Inflammatory macrophage treated with lipopolysaccharide for 1 hour (primary cell): ENCODE results near the gene PLD5.
A peak's percentile ranks its signal among the peaks of the same experiment; 100 is the strongest.
"Not testable (repeated sequence)": the region's sequence is repeated elsewhere in the genome, so short reads cannot be mapped to it uniquely, and the experiment has no call there.

ENCODE experiments used
- DNase-seq, 2 donors: peaks; one replicate each; pipeline ENCODE4 v3.0.0-alpha.2; 2020 to 2022

The PLD5 gene

GRCh38 chr1:242477944-242478343, 46.6 kb downstream of the PLD5 start:
- no peak for DNase-seq

DNA sequence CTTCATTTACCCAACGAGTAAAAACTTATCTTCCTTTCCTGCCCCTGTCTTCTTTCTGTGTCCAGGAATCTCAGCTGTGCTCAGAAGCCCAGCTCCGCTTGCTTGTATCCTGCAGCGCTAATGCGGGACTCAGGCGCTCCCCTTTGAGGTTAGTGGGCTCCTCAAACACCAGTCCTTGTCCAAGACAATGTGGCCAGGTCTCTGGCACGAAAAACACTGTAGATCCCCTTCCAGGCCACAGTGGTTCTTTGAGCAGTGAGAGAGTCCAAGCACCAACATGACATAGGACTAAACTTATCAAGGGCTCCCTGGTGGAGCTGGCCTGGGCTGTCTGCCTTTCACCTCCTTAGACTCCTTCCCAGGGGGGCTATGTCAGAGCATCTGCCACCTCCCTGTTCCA, 53.7 kb downstream of the PLD5 start:
- no peak for DNase-seq

DNA sequence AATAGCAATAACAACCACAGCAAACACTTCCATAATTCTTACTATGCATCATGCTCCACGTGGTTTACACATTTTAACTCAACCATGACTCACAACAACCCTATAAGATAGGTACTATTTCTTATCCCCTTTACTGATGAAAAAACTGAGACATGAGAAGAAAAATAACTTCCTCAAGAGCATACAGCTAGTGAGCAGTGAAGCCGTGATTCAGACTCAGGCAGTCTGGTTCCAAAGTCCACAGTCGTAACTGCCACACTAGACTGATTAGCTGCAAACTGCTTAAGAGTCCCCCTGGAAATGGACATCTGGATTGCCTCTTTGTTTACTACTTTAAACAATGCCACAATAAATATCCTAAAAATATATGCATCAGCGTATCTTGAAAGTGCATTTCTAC, 55.7 kb downstream of the PLD5 start:
- no peak for DNase-seq

GRCh38 chr1:242467556-242468145, 56.8 kb downstream of the PLD5 start:
- DNase-seq: peak; percentile 2 to 4

GRCh38 chr1:242462867-242463266, 61.6 kb downstream of the PLD5 start:
- no peak for DNase-seq

DNA sequence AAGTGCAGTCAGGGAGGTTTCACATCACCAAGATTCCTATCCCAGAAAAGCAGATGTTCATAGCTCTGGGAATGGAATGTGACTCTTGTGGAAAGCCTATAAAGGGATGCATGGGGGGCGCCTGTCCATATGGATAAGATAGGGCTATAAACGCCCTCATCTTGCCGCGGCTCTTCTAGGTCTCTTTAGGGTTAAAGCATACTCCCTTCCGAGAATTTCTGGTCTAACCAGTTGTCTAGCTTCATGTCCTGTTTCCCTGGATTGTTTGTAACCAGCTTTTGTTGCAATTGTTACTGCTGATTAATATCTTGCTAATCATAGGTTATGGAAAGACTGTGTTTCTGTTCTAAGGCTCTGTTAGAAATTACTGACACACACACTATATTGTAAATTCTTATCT, 64.8 kb downstream of the PLD5 start:
- DNase-seq: not testable (repeated sequence)

DNA sequence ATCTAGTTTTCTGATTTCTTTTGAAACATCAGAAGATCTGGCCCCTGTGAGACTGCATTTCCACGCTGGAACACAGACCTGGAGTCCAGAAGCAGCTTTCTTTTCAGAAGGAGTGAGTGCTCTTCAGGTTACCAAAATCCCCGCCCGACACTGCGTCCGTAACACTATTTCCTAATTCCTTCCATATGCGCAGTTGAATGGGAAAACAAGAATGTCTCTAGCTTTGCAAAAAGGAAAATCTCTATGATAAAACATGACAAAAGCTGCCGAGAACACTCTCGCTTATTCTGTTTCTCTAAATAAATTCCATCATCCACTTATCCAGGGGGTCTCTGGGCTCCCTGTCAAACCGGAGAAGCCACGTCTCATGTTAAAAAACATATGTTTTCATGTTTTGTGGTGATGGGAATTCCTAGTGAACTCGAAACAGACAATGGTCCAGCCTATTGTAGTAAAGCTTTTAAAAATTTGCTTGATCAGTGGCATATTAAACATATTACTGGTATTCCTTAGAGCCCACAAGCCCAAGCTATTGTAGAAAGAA, 67.7 kb downstream of the PLD5 start:
- DNase-seq: no peak

- DNase-seq: no peak
These were observed 69.5 kb downstream of the PLD5 start for GRCh38 chr1:242455052-242455361.

- peak; percentile 1 to 12 for DNase-seq
These were observed 70.0 kb downstream of the PLD5 start for GRCh38 chr1:242454262-242455051.

GRCh38 chr1:242452573-242452972, 71.9 kb downstream of the PLD5 start:
- no peak for DNase-seq

DNA sequence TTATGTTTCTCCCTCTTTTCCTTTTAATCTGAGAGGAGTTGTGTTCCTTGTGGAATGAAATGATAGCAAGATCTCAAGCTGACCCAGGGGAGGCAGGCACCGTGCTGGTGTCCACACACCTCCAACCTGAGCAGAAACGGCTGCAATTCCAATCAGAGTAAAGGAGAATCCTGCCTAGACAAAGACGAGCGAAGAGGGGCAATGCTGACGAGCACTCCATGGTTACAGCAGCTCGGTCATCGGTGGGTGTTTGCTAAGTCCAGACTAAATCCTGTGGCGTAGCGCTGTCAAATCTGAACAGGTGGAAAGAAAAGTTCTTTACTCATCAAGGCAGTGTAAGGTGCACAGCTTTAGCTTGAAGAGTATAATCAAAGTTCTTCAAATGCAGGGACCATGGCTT, 74.8 kb downstream of the PLD5 start:
- DNase-seq: no peak

DNA sequence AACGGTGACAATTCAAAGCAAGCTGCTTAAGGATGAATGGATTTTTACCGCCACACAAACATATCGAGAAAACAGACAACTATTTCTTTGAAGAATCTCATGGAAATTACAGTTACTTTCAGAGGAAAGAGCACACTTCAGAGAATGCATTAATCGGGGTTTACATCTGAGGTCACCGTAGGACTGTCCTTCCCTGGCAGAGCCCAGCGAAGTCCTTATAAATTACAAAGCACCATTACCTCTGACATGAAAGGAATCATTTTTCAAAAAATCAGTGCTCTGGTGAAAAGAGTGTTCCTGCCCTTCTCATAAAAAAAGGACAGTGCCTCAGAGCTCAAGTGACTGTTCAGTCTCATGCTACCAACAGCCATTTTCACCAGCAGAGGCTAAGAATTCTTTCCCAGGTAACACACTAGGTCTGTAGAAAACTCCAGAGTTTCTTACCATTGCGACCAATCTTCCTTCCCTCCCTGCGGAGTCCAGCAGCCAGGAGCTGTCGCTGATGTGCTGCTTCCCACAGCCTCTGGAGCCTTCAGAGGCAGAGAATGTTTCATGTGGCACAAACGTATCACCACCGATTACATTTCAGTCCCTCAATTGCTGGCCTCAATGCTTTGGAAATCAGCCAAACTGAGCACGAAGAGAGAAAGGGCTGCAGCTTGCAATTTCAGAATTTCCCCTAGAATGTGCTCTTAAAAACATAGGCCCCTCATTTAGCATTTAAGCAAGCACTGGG, 75.4 kb downstream of the PLD5 start:
- no peak for DNase-seq

GRCh38 chr1:242447689-242448088, 76.8 kb downstream of the PLD5 start:
- DNase-seq: no peak

- DNase-seq: no peak
These were observed 83.7 kb downstream of the PLD5 start for GRCh38 chr1:242440757-242441156.

- no peak for DNase-seq
These were observed 89.3 kb downstream of the PLD5 start for GRCh38 chr1:242435200-242435599.

GRCh38 chr1:242432491-242433095, 91.9 kb downstream of the PLD5 start:
- DNase-seq: no peak

DNA sequence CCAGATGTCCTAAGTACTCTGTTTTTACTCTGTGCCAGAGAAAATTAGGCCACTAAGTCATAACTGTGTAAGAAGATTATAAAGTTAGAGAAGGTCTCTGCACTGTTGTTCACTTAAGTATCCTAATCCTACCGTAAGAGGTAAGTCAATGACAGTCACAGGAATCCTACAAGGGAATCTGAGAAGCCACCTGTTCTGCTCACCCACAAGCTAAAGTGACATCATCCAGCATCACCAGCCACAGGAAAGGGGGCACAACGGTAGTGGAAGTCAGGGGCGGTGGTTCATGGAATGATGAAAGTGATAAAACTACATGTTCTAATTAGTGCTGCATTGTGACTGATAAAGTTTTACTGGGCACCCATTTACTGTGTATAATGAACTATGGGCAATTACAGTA, 92.7 kb downstream of the PLD5 start:
- DNase-seq: no peak

DNA sequence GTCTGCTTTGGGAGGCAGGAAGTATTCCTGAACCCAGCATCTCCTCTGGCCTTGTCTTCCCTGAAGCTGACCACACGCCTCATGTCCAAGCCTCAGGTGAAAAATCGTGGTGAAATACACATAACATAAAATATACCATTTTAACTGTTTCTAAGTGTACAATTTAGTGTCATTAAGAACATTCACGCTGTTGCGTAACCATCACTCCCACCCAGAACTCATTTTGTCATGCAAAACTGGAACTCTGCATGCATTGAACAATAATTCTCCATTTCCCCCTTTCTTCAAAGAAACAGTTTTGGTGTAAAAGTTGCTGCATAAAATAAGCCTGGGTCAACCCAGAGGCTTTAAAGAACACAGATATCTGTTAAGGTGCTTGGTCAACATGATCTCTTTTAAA, 93.5 kb downstream of the PLD5 start:
- no peak for DNase-seq

DNA sequence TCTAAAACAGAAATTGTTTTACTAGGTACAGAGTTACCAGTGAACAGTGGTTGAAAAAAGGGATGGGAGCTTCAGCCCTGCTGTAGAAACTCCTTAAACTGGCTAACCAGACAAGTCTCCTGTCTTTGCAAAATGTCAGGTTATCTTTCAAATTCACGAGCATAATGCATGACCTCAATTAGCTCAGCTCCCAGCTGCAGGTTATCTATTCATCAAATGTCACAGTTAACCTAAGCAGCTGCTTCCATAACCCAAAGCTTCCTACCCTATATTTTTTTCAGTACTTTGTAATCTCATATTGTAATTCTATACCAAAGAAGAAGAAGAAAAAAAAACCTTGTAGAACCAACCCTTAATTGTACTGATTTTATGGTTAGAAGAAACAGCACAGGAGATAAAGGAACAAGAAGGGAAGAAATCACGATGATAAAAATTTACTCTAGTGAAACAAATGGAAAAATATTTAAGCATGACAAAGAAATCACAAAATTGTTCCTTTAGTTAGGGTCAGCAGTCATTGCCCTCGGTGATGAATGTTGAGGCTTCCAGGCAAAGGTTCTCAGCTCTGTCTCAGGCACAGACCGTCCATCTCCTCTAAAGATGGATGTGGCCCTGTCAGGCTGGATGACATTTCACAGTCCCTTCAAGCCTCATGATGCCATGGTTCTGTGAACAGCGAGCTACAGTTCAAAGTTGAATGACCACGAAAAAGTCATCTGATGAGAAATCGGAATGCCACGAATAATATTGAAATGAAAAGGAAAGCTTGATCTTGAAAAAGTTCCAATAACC, 95.9 kb downstream of the PLD5 start:
- no peak for DNase-seq

- DNase-seq: no peak
These were observed 97.0 kb downstream of the PLD5 start for GRCh38 chr1:242427519-242427918.

DNA sequence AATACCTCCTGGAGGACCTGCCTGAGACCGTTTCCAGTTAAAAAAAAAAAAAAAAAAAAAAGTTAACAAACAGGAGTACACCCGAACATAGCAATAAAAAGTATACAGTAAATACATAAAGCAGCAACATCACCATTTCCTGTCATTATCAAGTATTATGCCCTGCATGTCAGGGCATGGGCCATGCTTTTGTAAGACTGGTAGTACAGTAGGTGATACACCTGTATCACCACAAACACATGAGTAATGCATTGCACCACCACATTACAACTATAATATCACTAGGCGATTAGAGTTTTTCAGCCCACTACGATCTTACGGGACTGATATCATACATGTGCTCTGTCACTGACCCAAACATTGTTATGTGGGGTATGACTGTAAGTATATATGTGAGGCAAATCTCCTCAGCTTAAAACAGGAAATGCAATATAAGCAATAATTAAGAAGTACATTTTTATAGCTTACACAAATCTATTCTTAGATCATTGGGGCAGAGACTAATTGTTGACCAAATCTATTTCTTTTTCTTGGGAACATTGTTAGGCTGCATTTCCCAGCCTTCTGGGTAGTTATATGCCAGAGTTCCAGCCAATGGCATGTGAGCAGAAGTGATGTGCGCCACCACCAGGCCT, 98.1 kb downstream of the PLD5 start:
- no peak for DNase-seq

DNA sequence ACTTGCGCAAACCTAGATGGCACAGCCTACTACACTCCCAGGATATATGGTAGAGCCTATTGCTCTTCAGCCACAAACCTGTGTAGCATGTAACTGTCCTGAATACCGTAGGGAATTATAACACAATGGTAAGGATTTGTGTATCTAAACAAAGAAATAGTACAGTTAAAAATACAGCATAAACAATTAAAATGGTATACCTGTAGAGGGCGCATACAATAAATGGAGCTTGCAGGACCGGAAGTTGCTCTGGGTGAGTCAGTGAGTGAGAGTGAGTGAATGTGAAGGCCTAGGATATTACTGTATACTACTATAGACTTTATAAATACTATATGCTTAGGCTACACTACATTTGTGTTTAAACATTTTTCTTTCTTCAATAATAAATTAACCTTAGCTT, 99.3 kb downstream of the PLD5 start:
- DNase-seq: no peak
